NAMALWA (cell line): Measurements from ENCODE around the gene ASIC2.

ENCODE experiments used
- DNase-seq: peaks from one replicate; pipeline ENCODE4 v3.0.0-alpha.2; 2015; ENCODE audit warnings: low spot score

ASIC2 gene

DNA sequence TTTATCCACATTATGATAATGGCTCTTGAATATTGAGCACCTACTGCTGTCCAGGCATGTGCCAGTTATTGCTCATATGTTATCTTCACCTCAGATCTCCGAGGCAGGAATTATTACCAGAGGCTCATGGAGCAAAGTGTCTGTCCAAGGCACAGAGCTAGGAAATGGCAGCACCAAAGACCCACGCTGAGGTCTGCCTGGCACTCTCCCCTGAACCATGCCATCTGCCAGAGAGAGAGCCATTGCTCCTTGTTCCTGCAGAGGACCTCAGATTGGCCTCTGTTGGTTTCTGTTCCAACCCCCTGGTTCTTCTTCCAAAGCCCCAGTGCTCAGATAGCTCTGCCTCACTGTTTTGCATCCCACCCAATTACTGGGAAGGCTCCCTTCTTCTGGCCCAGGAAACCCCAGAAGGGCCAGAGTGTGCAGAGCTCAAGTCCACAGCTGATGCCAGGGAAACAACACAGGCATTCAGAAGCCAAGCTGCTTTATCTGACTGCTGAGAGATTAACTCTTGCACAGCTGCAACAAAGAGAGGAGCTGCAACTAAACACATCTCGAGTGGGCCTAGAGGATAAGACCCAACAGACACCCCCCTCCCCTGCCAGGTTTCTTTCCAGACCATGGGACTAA, 5.9 kb downstream of the ASIC2 start:
- DNase-seq: no peak

DNA sequence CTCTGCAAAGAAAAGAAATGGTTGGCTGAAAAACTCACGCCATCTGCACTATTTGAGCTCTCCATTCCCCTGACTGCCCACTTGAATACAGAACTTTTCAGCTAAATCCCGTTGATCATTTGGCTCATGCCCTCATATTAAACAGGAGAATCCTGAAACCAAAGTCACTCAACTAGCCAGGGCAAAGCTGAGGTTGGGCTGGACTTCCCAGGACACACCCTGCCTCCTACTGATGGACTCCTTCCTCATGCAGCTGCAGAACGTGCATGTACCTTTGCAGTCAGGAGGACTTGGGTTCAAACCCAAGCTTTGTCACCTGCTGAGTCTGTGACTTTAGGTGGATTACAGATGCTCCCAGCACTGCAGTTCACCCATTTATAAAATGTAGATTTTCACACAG, 7.7 kb downstream of the ASIC2 start:
- no peak for DNase-seq

DNA sequence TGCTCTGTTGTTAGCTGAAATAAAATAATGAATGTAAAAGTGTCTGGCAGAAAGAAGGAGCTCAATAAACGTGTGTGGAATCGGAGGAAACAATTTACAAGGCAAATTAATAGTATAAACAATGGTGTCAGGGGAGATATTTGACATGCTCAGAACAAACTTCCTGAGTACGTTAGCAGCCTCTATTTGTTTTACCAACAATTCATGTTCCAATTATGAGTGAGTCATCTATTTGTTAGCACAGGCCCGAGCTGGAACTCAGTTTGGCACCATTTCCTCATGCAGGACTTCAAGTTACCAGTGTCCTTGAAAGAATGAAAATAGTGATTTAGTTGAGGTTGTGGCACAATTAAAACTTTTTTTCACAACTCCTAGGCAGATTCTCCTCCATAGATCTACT, 9.1 kb downstream of the ASIC2 start:
- no peak for DNase-seq

DNA sequence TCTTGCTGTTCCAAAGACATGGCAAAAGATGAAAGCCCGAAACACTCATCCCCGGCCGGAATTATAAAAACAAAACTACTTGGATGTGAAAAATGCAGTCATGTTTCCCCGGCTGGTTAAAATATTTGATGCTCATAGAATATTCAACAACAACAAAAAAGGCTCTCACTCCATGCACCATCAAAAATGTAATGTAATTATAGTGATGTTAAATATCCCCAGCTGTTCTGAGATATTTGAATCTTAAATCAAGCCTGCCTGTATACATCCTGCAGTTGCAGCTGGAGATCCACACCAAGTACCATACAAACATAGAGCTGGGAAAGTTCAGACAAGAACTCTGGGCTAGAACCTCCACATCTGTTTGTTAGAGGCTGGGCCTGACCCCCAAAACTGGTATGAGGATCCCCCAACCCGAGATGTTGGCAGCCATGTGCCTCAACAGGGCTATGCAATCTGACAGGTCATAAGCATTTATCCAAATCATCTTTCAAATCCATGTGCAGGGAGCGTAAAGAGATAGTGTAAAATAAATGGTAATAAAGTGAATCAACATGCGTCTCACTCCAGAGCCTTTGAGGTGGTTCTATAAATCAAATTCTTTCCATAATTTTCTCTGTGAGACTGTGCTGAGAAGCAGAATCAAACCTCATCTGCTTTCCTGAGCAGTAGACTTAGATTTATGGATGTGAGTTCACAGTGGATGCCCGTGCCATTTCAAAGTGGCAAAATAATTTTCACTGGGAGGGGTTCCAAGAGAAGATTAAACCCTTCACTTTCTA, 12.7 kb downstream of the ASIC2 start:
- DNase-seq: no peak

DNA sequence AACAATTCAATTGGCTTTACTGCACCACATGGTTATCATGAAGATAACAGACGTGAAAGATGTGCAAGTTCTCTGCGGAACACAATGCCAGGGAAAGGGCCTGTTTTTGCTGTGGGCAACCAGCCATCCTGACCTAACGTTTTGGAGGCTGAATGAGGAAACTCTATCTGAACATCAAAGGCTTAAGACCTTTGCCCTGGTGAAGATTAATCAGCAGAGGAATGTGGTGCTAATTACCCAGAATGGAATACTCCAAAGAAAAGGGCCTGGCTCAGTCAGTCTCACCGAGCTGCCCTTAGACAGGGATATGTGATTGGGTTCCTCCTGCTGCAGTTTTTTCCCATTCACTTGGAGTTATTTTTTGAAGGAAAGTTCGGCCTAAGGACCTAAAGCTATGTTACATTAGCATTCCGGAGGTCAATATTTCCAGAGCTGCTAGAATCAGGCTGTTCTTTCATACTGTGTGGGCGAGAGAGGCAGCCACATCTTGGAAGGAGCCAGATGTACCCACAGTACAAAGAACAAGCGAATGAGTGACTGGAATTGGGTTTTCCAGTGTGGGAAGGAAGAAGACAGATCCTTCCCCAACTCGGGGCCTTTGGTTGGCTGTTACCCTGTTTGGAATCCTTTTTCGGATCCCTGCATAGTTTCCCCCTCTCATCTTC, 15.5 kb downstream of the ASIC2 start:
- DNase-seq: no peak

DNA sequence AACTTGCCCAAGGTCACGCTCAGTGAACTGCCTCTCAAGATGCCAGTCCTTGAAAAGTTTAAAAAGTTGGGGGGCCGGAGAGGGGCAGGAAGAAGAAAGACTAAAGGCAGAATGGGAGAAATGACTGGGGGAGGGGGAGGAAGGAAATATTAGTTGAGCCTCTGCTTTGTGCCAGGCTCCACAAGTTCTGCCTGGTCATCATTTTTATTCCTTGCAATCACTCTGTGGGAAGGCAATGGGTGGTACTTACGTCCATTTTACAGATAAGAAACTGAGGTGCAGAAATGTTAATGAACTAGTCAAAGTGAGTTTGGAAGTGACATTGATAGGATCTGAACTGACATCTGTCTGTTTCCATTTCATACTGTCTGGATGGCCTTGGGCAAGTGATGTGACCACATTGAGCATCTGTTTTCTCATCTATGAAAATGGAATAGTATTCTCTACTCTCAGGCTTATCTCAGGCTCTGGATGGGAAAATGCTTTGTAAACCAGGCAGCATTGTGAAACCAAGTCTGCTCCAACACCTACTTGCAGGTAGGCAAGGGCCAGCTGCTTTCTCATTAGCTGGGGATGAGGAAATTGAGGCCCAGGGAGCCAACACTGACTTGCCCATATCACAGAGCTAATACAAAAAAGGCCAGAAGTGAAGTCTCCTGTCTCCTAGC, 19.2 kb downstream of the ASIC2 start:
- no peak for DNase-seq

DNA sequence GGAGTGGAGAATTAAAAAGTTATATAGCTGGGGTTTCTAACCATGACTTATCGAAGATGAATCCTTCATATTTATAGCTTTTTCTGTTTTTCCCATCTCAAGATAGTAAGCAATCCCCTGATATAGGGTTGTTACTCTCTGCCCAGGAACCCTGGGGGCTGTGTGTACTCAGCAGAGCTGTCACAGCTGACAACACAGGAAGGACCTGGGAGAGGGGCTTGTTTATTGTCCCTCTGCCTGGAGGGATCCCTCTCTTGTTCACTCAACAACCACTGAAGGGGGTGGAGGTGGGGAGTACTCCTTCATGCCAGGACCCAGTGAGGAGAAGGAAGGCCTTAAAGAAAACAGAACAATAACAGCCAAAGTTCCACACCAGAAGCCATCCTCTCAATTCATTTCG, 19.8 kb downstream of the ASIC2 start:
- no peak for DNase-seq

DNA sequence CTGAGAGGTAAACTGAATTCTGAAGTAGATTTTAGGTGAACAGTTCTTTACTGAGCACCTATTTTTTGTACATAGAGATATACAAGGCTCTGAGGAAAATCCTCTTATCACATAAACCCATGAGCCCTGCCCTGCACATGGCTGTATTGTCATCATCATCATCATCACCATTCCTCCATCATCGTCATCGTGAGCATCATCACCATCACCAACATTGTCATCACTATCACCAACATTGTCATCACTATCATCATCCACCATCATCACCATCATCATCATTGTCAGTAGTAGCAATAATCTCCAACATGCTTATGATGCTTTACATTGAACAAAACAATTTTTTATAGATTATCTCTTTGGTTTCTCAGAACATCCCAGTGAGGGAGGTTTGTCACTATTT, 20.7 kb downstream of the ASIC2 start:
- no peak for DNase-seq

DNA sequence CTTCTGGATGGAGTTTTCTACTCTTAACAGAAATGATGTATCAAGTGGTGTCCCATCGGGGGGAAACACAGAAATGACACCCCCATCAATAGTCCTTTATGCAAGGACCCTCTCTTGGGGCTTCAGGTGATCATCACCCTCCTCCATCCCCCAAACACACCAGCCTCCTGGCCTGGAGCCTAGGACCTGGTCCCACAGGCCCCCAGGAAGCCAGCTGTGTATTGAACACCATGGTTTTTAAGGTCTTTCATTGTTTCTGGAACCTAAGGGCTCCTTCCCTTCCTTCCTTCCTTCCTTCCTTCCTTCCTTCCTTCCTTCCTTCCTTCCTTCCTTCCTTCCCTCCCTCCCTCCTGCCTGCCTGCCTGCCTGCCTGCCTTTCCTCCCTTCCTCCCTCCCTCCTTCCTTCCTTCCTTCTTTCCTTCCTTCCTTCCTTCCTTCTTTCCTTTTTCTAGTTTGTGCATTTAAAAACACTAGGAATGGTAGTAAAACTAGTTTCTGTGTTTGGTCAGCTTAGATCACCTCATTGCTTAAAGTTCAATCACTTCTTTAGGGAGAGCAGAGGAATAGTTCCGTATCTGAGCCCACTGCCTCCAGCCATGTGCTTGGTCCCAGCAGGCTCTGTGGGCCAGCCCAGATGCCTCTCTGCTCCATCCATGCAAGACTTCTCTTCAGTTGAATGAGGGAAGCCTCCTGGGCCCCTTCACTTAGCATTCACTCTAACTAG, 23.6 kb downstream of the ASIC2 start:
- no peak for DNase-seq

DNA sequence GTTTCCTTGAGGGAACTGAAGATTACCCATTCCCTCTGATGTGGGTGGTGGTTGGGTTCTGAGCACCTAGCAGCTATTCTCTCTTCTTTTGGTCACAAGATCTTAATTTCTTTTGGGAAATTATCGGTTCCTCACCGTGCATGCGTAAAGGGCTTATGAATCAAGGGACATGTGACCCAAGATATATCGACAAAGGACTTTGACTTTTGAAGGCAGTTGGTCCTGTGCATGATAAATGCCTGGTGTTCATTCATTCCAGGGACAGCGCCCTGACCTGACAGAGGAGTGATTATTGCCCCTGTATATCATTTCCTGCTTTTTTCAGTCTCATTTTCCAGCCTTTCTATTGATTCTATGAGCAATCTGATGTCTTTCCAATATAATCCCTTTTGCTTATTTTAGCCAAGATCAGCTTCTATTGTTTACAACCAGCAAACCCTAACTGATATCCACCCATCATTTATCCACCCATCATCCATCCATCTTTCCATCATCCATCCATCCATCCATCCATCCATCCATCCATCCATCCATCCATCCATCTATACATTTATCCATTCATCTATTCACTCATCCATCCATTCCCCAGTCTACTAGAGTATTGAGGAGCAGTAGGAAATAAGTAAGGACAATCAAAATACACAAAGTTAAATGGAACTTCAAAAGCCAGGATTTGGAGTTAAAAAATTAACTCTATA, 25.1 kb downstream of the ASIC2 start:
- DNase-seq: no peak

DNA sequence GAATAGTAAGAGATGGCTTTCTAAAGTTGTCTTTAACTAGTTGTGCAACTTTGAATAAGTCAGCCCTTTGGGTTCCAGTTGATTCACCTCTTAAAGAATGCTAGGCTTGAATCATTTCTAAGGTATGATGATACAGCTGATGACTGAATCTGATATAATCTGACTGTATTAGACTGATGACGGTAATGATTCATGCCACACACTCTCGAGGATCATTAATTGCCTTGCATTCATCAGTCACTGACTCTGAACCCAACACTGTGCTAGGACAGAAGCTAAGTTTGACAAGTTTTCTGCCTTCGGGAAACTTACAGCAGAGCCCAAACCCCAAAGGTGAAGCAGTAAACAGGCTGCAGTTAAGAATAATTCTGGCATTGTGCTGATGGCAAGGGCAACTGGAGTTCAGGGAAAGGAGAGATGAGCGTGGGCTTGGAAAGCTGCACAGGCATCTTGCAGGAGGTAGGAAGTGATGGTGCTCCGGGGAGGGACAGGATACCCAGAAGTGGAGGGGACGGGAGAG, 25.8 kb downstream of the ASIC2 start:
- no peak for DNase-seq

DNA sequence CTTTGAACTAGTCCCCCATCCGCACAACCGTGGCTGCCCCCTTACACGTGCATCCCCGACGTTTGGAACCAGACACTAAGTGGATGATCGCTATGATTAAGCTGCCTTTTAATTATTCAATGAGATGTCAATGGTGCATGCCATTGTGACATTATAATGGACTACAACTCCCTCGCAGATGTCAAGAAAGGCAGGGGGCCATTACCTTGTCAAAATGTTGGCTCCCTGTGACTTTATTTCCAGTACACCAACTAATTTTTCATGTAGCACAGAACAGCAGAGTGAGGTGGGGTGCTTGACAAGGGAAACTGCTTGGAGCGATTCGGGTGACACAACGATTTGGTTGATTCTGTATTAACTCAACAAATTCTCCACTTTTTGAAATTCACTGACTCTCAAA, 26.5 kb downstream of the ASIC2 start:
- no peak for DNase-seq

DNA sequence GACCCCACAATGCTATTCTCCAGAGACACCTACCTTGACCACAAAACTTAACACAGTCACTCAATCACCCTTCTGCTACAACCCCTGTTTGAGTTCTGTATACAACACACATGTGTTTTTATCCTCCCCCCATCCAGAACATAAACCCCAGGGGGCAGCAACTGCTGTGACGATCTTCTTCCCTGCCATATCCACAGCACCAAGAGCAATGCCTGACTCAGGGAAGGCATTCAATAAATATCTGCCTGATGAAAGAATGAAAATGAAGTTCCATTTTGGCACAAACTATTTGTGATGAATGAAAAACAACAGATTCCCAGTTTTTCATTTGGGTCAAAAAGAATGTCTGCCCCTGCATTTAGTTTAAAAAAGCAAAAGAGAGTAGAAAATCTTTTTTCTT, 27.0 kb downstream of the ASIC2 start:
- DNase-seq: no peak

DNA sequence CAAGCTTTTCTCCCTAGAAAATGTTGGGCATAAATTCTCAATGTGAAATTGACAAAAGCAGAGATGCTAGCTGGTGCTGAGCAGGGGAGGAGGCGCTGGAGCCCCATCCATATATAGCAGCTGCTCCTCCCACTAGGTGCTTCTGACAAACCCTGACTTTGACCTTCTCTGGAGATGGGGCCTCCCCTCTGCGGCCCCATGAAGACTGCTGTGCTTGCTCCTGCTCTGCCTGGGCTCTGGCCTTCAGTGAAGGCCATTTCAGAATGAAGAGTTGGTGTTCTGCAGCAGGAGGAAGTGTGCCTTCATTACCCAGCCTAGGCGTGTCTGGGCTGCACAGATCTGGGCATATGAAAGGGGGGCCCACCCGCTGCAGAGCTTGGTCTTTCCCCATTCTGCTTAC, 29.7 kb downstream of the ASIC2 start:
- DNase-seq: no peak

DNA sequence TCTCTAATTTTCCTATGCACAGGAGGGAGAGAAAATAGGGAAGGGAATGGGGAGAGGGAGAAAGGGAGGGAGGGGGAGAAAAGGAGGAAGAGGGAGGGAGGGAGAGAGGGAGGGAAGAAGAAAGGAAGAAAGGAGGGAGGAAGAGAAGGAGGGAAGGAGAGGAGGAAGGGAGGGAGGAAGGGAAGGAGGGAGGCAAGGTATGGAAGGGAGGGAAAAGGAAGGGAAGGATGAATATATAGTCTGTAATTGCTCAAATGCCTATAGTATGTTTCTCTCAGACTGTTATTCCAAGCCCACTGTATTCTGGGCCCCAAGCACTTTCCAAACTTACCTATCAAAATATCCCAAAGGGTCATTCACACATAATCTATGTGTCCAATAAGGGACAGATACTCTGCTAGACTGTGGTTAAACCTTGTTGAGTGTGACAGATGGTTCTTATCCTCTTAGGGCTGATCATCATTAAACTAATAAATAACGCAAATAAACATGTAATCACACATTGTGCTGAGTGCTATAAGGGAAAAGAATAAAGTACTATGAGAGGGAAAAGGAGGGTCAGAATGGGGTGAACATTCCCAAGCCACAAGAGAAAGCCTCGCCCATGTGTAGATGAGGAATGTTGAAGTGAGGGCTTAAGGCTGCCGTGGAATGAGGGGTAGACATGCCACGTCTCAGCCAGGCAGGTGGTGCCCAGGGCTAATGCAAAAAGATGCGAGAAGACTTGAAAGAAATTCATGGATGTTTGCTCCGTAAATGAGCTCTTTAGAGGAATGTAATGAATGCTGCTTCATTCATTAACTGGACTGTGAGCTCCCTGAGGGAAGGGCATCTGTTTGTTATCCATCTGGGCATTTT, 30.6 kb downstream of the ASIC2 start:
- DNase-seq: no peak

DNA sequence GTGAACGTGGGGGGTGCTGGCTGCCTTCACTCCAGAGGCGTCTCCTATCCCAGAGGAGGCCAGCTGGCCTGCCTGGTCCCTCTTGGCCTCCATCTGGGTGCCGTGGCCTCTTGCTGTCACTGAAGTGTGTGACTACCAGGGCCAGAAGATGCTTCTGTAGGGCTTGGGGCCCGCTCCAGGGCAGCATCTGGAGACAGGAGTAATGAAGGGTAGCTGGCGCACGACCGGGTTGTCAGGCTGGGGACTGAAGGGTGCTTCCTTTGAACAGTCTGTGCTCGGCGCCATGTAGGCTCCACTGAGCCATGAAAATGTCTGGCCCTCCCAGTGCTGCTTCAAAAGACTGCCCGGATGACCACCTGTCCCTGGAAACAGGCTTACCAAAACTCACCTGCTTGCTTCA, 31.3 kb downstream of the ASIC2 start:
- DNase-seq: no peak

DNA sequence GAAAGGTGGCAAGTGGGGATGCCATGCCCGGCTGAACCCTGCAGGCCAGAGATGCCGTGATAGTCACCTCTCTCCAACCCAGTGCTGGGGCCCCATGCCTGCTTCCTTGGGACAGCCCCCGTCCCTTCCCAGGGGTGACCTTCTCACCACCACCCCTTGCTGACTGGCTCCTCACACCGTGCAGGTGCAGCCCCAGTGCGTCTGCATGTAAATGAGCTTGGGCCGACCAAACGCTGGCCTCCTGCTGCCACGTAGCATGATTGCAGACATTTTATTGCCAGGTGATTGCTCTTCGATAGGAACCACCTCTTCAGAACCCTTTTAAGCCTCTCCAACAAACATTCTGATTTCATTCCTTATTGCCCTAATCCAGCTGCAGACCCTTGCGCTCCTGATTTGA, 32.5 kb downstream of the ASIC2 start:
- DNase-seq: no peak

DNA sequence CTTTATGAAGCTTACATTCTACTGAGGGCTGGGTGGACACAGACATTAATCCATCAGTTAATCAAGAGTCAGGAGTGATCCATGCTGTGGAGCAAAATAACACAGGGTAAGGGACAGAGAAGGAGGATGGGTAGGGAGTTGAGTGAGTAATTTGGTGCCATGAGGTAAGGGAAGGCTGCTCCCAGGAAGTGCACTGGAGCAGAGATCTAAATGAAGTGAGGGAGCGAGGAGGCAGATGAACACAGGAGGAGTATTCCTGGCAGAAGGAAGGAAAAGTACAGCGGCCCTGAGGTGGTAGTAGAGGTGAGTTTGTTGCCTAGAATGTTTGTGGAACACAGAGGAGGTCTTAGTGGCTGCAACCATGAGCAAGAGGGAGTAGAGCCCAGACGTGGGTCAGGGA, 34.8 kb downstream of the ASIC2 start:
- no peak for DNase-seq

DNA sequence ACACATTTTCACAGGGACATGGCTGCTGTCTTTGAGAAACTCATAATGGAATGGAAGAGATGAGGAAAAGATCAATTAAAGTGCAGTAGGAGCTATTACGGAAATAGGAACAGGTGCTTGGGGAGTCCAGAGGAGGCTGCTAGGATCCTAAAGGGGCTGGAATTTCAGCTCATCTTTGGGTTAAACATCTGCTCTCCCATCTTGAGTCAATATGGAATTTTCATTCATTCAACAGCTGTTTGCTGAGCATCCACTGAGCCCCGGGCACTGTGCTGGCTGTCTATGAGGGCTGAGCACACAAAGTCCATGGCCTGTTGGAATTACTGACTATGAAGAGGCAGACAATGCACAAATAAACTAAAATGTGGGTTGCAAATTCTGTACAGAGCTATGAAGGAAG, 47.9 kb downstream of the ASIC2 start:
- DNase-seq: no peak

DNA sequence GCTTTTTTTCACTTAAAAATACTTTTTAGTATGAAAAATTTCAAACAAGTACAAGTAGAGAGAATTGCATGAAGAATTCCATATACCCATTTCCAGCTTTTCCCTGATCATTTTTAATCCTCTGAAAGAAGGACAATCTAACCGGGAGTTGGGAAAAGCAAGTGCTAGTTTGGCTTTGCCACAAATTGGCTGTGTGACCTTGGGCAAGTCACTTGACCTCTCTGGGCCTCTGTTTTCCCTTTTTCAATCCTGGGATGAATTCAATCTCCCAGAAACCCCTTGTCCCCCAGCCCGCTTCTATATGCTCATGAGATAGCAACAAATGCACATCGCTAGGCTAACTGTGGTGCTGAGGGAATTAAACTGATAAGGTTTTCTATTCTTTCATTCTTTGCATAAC, 49.4 kb downstream of the ASIC2 start:
- no peak for DNase-seq
